ENCODE measurements around the gene SLC38A5.
"Not testable (repeated sequence)": the region's sequence is repeated elsewhere in the genome, so short reads cannot be mapped to it uniquely, and the experiment has no call there.

Gene SLC38A5

DNA sequence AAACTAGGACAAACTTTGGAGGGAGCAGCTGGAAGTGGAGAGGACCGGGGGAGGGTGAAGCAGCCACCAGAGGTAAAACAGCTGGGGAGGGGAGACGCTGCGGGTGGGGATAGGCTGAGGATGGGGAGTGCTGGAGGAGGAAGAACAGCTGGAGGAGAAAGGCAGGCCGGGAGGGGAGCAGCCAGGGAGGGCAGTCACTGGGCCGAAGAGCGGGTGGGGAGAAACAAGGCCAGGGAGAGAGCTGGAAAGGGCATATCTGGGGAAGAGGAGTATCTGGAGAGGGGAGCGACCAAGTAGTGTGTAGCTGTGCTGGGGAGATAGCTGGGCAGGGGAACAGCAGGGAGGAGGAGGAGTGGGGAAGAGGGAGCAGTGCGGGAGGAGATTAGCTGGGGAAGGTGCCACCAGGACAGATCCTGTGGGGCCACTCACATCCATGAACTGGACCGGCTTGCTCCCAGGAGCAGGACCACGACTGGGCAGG, 2.7 kb downstream of the SLC38A5 start:
- no peak for DNase-seq

DNA sequence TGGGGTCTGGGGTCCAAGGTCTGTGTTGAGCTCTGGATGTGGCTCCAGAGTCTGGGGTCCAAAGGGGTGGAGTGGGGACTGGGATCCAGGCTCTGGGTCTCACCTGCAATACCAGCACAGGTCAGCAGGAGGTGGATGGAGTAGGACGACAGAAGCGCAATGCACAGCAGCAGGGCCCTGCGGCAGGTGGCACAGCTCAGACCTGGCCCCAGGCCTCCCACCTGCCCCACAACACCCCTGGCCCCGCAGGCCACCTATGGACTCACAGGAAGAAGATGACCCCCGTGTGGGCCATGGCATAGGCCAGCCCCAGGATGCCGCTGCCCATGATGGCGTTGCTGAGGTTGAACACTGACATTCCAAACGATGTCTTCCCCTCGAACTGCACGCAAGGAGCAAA, 3.4 kb downstream of the SLC38A5 start:
- DNase-seq: no peak

DNA sequence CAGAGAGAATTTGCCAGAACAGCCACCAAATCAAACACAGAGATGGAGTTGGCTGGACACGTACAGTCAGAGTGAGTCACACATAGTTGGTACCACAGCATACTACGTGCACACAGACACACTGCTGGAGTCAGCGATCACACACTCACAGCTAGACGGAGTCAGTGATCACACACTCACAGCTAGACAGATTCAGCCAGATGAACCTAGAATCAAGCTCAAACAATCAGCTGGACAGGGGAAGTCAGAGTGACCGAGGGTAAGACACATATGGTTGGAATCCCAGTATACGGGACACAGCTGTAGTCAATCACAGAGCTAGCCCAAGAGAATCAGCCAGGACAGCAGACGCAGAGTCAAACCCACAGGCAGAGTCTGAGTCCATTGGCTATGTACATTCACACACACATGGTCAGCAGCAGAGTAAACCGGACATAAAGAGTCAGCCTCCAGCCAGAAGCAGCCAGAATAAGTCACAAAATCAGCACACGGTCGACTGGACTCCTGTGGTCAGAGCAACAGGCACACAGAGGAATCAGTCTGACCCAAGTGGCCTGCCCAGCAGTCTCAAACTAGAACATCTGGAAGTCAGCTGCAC, 4.6 kb downstream of the SLC38A5 start:
- DNase-seq: no peak

DNA sequence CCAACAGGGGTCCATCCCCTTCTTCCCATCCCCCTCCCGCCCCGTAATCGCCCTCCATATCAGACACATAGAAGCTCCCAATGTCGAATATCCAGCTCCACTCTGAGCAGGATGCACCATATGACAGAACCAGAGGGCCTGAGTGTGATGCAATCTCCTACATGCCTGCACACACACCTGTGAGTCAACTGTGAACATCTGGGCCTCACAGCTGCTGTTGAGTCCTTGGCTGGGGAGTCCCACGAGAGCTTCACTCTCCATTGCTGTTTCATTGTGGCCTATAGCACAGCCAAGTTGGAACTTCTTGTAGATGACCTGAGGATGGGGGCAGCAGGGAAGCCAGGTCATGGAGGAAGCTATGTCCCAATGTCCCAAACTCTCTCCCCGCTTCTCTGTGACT, 8.2 kb downstream of the SLC38A5 start:
- no peak for DNase-seq

DNA sequence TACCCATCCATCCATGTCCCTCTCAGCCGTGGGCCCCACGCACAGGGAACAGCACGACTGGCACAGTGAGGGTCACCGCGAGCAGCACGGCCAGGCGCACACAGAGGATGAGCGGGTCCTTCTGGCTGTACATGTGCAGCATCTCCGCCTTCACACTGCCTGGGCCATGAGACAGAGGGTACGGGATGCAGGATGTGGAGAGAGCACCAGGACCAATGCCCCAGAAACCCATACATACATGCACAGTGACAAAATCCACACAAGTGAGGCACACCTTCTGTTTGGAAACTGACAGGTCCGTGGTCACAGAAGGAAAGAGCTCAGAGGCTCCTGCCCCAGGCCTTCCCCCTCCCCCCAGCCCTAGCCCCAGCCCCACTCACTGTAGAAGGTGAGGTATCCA, 9.5 kb downstream of the SLC38A5 start:
- no peak for DNase-seq

DNA sequence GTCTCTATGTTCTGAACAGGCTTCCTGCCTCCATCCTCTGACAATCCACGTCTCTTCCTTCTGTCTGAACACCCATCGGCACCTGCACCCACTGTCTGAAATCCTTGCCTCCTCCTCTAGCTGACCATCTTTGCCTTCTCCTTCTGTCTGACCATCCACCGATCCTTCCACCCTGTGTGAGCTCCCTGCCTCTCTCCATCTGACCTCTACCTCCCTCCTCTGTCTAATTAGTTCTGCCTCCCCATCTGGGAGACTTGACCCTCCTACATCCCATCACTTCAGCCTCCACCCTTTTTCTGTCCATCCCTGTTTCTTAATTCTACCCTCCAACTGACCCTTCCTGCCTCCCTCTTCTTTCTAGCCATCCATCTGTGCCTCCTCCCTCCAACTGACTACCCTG, 10.0 kb downstream of the SLC38A5 start:
- DNase-seq: no peak

DNA sequence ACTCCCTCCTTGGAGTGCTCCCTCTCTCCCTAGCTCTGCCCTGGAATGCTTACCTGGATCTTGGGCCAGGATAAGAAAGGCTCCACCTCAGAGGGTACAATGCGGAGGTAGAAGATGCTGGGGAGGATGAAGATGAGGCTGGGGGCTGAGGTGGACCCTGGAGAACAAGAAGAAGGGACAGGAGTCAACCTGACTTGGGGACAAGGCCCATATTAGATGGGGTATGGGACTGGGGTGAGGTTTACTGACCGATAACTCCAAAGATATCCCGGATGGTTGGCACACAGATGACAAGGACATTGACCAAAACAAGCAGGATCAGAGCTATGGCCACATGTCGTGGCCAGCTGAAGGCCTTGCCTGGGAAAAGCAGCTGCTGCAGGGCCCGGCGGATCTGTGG, 10.6 kb downstream of the SLC38A5 start:
- no peak for DNase-seq

DNA sequence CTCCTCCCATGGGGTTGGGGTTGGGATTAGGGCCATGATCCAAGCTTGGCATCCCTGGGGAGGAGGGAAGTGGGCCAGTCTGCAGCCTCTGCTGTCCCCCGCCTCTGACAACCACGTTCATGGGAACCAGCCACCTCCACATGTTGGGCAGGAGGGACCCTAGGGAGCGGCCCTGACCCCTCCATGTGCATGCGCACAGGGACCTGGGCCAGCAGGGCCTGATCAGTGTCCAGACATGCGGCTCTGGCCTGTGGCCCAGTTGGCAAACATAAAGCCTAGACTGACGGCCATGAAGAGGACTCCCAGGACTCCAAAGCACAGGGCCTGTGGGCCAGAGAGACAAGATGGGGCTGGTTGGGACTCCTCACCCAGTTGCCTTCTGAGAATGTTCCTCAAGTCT, 11.3 kb downstream of the SLC38A5 start:
- DNase-seq: no peak

DNA sequence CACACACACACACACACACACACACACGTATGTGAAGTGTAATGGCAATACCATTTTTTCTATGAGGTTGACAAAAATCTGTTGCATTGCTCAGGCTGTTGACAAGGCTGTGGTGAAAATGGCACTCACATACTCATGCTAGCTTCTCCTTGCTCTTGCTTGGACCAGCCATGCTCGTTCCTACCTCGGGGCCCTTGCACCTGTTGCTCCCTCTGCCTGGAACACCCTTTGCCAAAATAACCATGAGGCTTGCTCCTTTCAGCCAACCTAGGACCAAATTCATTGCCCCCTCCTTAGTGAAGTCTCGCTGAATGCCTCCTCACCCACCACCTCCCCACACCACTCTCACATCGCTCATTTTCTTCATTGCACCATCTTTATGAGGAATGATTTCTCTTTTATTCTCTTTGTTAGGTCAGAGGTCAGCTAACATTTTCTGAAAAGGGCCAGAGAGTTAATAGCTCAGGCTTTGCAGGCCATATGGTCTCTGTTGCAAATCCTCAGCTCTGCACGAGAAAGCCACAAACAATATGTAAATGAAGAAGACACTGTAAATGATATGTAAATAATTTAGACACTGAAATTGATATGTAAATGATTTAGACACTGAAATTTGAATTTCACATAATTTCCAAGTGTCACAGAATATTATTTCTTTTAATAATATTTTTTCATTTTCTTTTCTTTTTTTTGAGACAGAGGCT, 13.3 kb downstream of the SLC38A5 start:
- no peak for DNase-seq

DNA sequence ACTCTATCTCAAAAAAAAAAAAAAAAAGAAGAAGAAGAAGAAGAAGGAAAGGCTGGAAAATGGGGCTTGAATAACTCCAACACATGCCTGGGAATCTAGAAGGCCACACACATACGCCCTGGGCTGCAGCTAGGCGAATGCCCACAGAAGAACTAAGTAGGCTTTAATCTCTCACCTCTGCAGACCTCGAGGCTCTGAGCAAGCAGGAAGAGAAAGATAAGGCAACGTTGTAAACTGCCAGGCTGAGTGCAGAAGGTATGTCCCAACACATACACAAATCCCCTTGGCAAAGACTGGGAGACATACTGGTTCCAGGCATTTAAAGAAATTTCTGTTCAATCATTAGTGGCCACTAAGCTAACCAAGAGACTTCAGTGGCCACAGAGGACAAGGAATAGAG, 18.4 kb downstream of the SLC38A5 start:
- DNase-seq: no peak

DNA sequence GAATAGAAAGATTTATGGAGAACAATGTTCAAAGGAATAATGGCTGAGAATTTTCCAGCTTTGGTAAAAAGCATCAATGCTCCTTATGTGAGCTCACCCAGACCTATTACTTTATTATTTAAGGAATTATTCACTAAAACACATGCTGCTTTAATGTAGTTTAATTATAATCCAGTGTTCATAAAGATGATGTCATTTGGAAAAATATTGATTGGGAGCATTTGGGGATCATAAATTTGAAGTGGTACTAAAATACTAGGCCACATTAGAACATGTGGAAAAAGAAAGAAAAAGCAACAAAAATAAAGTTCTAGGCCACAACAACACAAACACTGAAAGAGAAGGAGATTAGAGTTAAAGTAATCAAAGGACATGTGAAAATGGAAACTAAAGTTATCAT, 20.0 kb downstream of the SLC38A5 start:
- no peak for DNase-seq

DNA sequence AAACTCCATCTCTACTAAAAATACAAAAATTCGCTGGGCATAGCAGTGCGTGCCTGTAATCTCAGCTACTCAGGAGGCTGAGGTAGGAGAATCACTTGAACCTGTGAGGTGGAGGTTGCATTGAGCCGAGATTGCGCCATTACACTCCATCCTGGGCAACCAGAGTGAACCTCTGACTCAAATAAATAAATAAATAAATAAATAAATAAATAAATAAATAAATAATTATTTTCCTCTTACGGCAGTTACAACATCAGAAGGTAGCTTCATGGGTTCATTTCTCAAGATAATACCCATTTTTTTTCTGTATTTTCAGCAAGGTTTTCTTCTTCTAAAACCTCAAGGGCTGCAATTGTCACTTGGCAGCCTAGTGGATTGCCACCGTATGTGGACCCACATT, 22.9 kb downstream of the SLC38A5 start:
- not testable (repeated sequence) for DNase-seq

DNA sequence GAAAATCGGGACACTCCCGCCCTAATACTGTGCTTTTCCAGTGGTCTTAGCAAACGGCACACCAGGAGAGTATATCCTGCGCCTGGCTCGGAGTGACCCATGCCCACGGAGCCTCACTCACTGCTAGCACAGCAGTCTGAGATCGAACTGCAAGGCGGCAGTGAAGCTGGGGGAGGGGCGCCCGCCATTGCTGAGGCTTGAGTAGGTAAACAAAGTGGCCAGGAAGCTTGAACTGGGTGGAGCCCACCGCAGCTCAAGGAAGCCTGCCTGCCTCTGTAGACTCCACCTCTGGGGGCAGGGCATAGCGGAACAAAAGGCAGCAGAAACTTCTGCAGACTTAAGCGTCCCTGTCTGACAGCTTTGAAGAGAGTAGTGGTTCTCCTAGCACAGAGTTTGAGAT, 36.3 kb downstream of the SLC38A5 start:
- not testable (repeated sequence) for DNase-seq

DNA sequence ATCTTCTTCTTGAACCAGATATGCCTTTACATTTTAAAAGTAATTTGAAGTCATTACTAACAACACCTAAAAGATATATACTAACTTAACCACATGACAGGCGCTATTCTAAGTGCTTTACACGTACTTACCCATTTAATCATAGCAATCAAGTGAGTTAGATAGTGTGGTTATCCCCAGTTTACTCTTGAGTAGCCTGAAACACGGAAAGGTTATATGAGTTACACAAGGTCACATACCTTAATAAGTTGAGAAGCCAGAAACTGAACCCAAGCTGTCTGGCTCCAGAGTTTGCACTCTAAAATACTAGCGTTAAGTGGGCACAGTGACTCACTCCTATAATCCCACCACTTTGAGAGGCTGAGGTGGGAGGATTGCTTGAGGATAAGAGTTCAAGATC, 39.9 kb downstream of the SLC38A5 start:
- DNase-seq: not testable (repeated sequence)

DNA sequence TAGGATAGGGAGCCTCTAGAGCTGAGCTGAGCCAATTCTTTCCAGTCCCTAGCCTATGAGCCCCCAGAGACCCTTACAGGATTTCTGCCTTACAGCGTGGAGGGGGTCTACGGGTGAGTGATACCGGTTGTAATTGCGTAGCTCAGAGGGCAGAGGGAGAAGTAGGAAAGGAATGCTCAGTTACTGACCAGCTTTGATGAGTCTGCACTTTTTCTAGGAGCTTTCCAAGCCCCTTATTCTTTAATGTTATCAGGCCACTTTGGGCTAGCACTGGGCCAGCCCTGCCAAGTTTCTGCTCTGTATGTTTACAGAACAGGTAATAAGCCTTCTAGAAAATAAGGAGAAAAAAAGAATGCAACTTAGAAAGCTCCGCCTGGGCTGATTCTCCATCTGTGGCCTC, 40.5 kb downstream of the SLC38A5 start:
- not testable (repeated sequence) for DNase-seq

DNA sequence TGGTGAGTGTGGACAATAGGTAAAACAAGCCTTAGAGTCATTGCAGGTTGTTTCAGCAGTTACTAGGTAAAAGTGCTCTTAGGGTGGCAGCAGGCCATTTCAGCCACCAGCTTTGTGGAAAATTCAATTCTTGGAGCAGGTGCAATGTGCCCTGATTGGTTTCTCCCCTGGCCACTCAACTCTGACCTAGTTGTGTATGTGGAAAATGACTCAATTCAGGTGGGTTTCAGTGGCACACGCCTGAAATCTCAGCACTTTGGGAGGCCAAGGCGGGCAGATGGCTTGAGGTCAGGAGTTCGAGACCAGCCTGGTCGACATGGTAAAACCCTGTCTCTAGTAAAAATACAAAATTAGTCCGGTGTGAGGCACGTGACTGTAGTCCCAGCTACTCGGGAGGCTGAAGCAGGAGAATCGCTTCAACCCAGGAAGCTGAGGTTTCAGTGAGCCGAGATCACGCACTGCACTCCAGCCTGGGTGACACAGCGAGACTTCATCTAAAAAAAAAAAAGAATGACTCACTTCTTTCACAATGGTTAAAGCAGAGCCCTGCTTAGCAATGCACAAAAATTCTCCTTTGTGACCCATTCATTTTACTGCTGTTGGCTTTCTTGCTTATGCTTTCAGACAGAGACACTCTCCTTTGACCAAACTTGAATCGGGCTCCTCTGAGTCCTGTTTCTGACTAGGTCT, 42.9 kb downstream of the SLC38A5 start:
- DNase-seq: not testable (repeated sequence)

DNA sequence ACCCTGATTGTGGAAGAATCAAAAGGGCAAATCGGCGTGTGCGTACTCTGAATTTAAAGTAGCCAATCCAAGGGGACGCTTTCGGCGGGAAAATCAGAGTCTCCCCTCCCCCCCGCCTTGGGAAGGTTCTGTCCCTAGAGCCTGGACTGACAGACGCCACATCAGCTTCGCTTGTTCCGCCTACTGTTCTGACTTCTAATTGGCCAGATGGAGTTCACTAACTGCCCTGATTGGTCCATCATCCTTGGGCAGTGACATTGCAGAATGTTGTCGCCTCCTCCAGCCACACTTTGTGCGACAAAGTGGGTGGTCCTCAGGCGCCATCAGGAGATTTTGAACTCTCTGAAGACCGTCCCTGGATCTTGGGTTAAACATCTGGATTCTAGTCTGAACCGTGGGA, 58.2 kb downstream of the SLC38A5 start, which contains the start of gene SSX4B:
TSS of gene SSX4B (minus strand) at position 101 of the 400 bp plus-strand sequence. CDS start 588 bp downstream, outside the sequence.
- DNase-seq: not testable (repeated sequence)
